H1 (cell line): ENCODE data around the gene NKAPD1. TPM values are rescaled to one million over a fixed set of nuclear protein-coding genes. Genes with fewer than 3 reads are reported as not detected.

Source experiments
- GABPA ChIP-seq: IDR thresholded peaks from 2 replicates; pipeline ENCODE4 v1.6.1; 2011; ENCODE audit warnings: mild to moderate bottlenecking, low read length, moderate library complexity, borderline replicate concordance; ENCODE audit not compliant: insufficient read depth
- HDAC6 ChIP-seq: IDR thresholded peaks from one replicate; pipeline ENCODE4 v1.7.1; 2012; ENCODE audit warnings: low read depth, mild to moderate bottlenecking, inconsistent platforms, low read length, moderate library complexity
- JUN ChIP-seq: IDR thresholded peaks from 2 replicates; pipeline ENCODE4 v1.6.1; 2011; ENCODE audit warnings: low read depth, mild to moderate bottlenecking, improper control_type of control experiment, low read length
- JUND ChIP-seq: IDR thresholded peaks from 2 replicates; pipeline ENCODE4 v1.6.1; 2011; ENCODE audit warnings: mild to moderate bottlenecking, improper control_type of control experiment, low read length
- NANOG ChIP-seq: IDR thresholded peaks from 2 replicates; pipeline ENCODE4 v1.6.1; 2011; ENCODE audit warnings: low read length, low read depth, mild to moderate bottlenecking, inconsistent platforms; ENCODE audit not compliant: insufficient read depth, poor library complexity, severe bottlenecking
- RNF2 ChIP-seq: fragments of 200-900, 300-1000 bp; sonication (generic); IDR thresholded peaks from 2 replicates; pipeline ENCODE4 v1.7.1; 2016; ENCODE audit warnings: borderline replicate concordance, low read depth, mild to moderate bottlenecking, antibody characterized with exemption, low read length; ENCODE audit not compliant: poor library complexity, severe bottlenecking; ENCODE audit errors: missing control alignments
- polyA plus RNA-seq, 7 experiments: library from polyadenylated mRNA; depleted of rRNA in 3 of 7; stranded (reverse) in 5 of 7; unstranded in 2 of 7; fragments of >200 nt in 5 of 7; fragments of 200-250 nt in 2 of 7; gene quantifications; 1 replicate in 5 of 7; 2 replicates in 1 of 7; 4 replicates in 1 of 7; pipeline versions ENCODE4 v1.2.1 to v1.2.3, GENCODE V29; 2011 to 2013; ENCODE audit warnings: missing spikeins in 2 of 7, mixed read lengths in 2 of 7
- small RNA-seq: library from polyadenylated mRNA; stranded (forward); fragments of <200 nt; extraction: miRNeasy Mini kit (QIAGEN cat#:217004); gene quantifications from one replicate; pipeline ENCODE3, GENCODE V24; 2013; ENCODE audit not compliant: insufficient read depth
- total RNA-seq: library from RNA; stranded (reverse); fragmentation: NEBNext Ultra II Directional; extraction: Animal tissue kit (Norgen Biotek cat#: 25700); gene quantifications from 2 replicates; pipeline ENCODE4 v1.2.1, GENCODE V29; 2021

NKAPD1 gene
- total and polyA plus RNA-seq, 2 of the 8 experiments (the other 6 are each of a cell fraction or from before 2014, with no cell fraction given): 6.7 to 16.7 TPM

DNA sequence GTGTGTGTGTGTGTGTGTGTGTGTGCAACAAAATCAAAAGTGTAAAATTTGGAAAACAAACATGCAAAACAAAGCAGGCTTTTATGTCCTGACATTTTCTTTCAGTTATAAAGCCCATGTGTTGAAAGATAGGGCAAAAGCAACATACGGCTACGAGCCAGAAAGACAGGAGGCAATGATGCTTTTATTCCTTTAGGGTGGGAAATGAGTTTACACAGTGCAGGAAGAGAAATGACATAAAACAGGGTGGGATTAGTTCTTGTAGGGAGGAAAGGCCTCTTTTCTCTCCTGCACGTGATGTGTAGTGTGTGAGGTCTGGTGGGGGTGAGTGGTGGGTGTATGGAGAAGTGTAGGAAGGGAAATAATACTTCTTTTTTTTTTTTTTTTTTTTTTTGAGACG lies 60.4 kb downstream of the NKAPD1 start (continued):
- no peak for TF ChIP-seq JUND
- TF ChIP-seq HDAC6: no peak
- TF ChIP-seq RNF2: no peak
- TF ChIP-seq GABPA: no peak
- no peak for TF ChIP-seq NANOG
- TF ChIP-seq JUN: no peak

Small RNA genes lying within 50 kb of the gene (small RNA-seq; reads per million reads assigned to genes)
- gene AP000907.3: not detected
- gene RNU6-893P: not detected

Other genes with a start within 250 kb of the NKAPD1 start
- gene ALG9, start 202.7 kb upstream of the NKAPD1 start, total RNA-seq: 16.4 and 23.5 TPM in 2 replicates
- gene ALG9, start 202.7 kb upstream of the NKAPD1 start, polyA plus RNA-seq (2011; rRNA removed): 17.8 and 24.5 TPM in 2 replicates
- gene FDXACB1, start 195.1 kb upstream of the NKAPD1 start, total RNA-seq: 2.3 and 2.4 TPM in 2 replicates
- gene FDXACB1, start 195.1 kb upstream of the NKAPD1 start, polyA plus RNA-seq (2011; rRNA removed): 0.85 and 1.4 TPM in 2 replicates
- 21.4 and 22.6 TPM in 2 replicates for gene CFAP68, start 194.8 kb upstream of the NKAPD1 start, total RNA-seq
- gene CFAP68, start 194.8 kb upstream of the NKAPD1 start, polyA plus RNA-seq (2011; rRNA removed): 28.7 and 43.1 TPM in 2 replicates
- 2.0 and 4.0 TPM in 2 replicates for gene CRYAB, start 162.5 kb upstream of the NKAPD1 start, total RNA-seq
- gene CRYAB, start 162.5 kb upstream of the NKAPD1 start, polyA plus RNA-seq (2011; rRNA removed): 1.9 and 2.9 TPM in 2 replicates
- gene HSPB2, start 161.6 kb upstream of the NKAPD1 start, total RNA-seq: 0.32 and 1.0 TPM in 2 replicates
- gene HSPB2, start 161.6 kb upstream of the NKAPD1 start, polyA plus RNA-seq (2011; rRNA removed): 0.86 and 1.4 TPM in 2 replicates
- gene C11orf52, start 155.4 kb upstream of the NKAPD1 start, total RNA-seq: 1.7 and 2.2 TPM in 2 replicates
- gene C11orf52, start 155.4 kb upstream of the NKAPD1 start, polyA plus RNA-seq (2011; rRNA removed): 2.7 and 3.4 TPM in 2 replicates
- gene DIXDC1, start 137.0 kb upstream of the NKAPD1 start, total RNA-seq: 15.4 and 17.1 TPM in 2 replicates
- gene DIXDC1, start 137.0 kb upstream of the NKAPD1 start, polyA plus RNA-seq (2011; rRNA removed): 4.8 and 5.9 TPM in 2 replicates
- 61.2 and 66.2 TPM in 2 replicates for gene DLAT, start 48.9 kb upstream of the NKAPD1 start, total RNA-seq
- 17.3 and 23.1 TPM in 2 replicates for gene DLAT, start 48.9 kb upstream of the NKAPD1 start, polyA plus RNA-seq (2011; rRNA removed)
- 0.73 and 0.86 TPM in 2 replicates for gene PIH1D2, start 282 bp upstream of the NKAPD1 start, total RNA-seq
- gene PIH1D2, start 282 bp upstream of the NKAPD1 start, polyA plus RNA-seq (2011; rRNA removed): 0.53 TPM in 2 replicates
- 86.1 and 93.7 TPM in 2 replicates for gene TIMM8B, start 12.5 kb downstream of the NKAPD1 start, total RNA-seq
- gene TIMM8B, start 12.5 kb downstream of the NKAPD1 start, polyA plus RNA-seq (2011; rRNA removed): 138 and 143 TPM in 2 replicates
- gene SDHD, start 12.6 kb downstream of the NKAPD1 start, total RNA-seq: 90.3 and 96.0 TPM in 2 replicates
- gene SDHD, start 12.6 kb downstream of the NKAPD1 start, polyA plus RNA-seq (2011; rRNA removed): 181 and 199 TPM in 2 replicates
- 0.84 and 1.1 TPM in 2 replicates for gene IL18, start 89.8 kb downstream of the NKAPD1 start, total RNA-seq
- 0.13 and 0.29 TPM in 2 replicates for gene IL18, start 89.8 kb downstream of the NKAPD1 start, polyA plus RNA-seq (2011; rRNA removed)
- not detected in 2 replicates for gene TEX12, start 93.1 kb downstream of the NKAPD1 start, total RNA-seq
- not detected in 2 replicates for gene TEX12, start 93.1 kb downstream of the NKAPD1 start, polyA plus RNA-seq (2011; rRNA removed)
- 0.63 and 0.82 TPM in 2 replicates for gene BCO2, start 101.2 kb downstream of the NKAPD1 start, total RNA-seq
- gene BCO2, start 101.2 kb downstream of the NKAPD1 start, polyA plus RNA-seq (2011; rRNA removed): 0.05 and 0.42 TPM in 2 replicates
- gene PTS, start 152.1 kb downstream of the NKAPD1 start, total RNA-seq: 25.5 and 25.9 TPM in 2 replicates
- gene PTS, start 152.1 kb downstream of the NKAPD1 start, polyA plus RNA-seq (2011; rRNA removed): 11.6 and 18.3 TPM in 2 replicates
- gene PLET1, start 186.6 kb downstream of the NKAPD1 start, total RNA-seq: not detected in 2 replicates
- gene PLET1, start 186.6 kb downstream of the NKAPD1 start, polyA plus RNA-seq (2011; rRNA removed): not detected in 2 replicates